ENCODE results near the gene PBX4.

Gene PBX4

DNA sequence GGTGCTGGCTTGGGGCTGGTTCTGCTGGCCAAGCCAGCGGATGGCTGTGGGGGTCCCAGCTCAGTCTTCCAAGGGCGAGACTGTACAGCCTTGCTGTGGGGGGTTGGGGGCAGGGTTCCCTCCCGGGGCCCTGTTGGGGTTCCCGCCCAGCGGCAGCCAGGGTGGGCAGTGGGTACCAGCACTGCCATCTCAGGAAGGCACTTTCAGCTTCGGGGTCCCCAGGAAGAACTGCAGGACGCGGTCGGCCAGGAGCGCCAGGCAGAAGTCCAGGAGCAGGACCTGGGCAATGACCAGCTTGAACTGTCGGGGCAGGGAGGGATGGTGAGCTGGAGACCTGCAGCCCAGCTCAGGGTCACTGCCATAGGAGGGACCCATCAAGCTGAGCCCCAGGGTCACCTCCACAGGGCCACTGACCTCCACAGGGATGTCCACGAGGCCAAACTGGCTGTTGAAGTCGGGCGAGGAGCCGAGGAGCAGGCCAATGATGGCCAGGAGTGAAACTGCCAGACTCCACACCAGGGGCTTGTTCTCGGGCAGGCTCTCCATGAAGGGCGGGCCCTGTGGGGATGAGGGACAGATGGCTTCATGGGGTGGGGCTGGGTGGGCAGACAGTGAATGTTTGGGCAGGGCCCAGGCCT is 26.9 kb upstream of the PBX4 start:
- no peak for DNase-seq (ENCODE audit: extremely low read depth, insufficient read length)
- Histone ChIP-seq H3K4me3 (replicated peaks; ENCODE audit: low read depth, low read length) (no peak overlapping the region), H3K36me3 (ENCODE audit: control insufficient read depth, insufficient read depth, low read length) (peaks cover 36% of the 10 kb centered on the region), H3K27me3 (replicated peaks; ENCODE audit: control insufficient read depth, insufficient read depth, low read length) (no peaks in the 10 kb centered on the region)
- TF ChIP-seq, protein P1, sequence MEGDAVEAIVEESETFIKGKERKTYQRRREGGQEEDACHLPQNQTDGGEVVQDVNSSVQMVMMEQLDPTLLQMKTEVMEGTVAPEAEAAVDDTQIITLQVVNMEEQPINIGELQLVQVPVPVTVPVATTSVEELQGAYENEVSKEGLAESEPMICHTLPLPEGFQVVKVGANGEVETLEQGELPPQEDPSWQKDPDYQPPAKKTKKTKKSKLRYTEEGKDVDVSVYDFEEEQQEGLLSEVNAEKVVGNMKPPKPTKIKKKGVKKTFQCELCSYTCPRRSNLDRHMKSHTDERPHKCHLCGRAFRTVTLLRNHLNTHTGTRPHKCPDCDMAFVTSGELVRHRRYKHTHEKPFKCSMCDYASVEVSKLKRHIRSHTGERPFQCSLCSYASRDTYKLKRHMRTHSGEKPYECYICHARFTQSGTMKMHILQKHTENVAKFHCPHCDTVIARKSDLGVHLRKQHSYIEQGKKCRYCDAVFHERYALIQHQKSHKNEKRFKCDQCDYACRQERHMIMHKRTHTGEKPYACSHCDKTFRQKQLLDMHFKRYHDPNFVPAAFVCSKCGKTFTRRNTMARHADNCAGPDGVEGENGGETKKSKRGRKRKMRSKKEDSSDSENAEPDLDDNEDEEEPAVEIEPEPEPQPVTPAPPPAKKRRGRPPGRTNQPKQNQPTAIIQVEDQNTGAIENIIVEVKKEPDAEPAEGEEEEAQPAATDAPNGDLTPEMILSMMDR (IDR thresholded peaks at IDR 0.05; ENCODE audit: insufficient read depth, low read length, poor library complexity, severe bottlenecking), result no peak

DNA sequence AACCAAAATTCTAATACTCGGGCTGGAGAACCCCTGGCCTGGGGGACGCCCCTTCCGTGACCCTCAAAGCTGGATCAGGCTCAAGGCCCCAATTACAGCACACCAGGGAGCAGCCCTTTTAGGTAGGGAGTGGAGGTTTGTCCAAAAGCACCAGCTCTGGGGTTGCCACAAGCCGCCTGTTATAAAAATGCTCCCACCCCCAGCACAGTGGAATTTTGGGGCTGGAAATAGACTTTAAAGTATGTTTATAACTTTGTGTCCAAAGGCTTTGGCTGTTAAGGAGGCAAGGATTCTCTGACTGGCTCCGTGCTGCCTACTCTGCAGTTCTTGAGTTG is 25.5 kb upstream of the PBX4 start:
- no peak for DNase-seq (ENCODE audit: extremely low read depth, insufficient read length)
- Histone ChIP-seq H3K4me3 (replicated peaks; ENCODE audit: low read depth, low read length) (no peak overlapping the region; the same call in 1 of the 2 replicates), H3K36me3 (ENCODE audit: control insufficient read depth, insufficient read depth, low read length) (peaks cover 35% of the 10 kb centered on the region), H3K27me3 (replicated peaks; ENCODE audit: control insufficient read depth, insufficient read depth, low read length) (no peaks in the 10 kb centered on the region)
- TF ChIP-seq, protein P1 (IDR thresholded peaks at IDR 0.05; ENCODE audit: insufficient read depth, low read length, poor library complexity, severe bottlenecking), result no peak

DNA sequence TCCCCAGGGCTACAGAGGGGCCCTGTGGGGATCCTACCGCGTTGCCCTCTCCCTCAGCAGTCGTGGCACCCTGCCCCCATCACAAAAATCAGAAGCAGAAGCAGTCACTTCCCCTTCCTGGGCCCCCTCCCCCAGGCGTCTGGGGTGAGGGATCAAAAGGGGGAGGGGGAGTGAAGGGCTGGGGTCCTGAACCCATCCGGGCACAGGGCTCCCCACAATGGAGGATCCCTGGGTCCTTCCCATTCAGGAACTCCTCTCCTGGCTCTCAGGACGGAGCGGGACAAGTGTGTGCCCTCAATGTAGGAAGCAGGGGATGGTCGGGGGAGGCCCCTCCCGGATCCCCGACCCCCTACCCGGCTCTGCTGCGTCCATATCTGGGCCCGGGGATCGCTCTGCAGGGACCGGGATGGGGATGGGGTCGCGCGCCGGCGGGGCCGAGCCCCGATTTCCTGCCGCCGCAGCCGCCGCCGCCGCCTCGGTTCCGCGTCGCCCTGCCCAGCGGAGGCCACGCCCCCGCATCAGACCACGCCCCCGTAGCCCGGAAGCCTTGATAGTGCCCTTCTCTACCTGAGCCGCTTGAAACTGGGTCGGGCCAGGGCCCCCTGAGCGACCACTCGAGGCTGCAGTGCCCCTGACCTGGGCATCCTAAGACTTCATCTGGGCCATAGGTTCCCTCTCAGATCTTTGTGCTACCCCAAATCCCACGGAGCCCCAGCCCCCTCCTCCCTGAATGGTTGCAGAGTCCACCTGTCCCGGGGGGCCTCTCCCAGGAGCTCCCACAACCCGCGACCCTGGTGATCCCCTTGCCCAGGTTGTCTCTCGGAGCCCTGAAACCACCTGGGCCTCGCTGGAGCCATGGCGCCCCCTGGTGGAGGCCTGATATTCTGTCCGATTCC is 24.9 kb upstream of the PBX4 start, which contains the start of gene GMIP:
TSS of gene GMIP (minus strand) at position 500 of the 896 bp plus-strand sequence. CDS start at position 372, 128 bp downstream.
- Histone ChIP-seq H3K36me3 (ENCODE audit: control insufficient read depth, insufficient read depth, low read length) (peaks cover 37% of the 10 kb centered on the region), H3K4me3 (replicated peaks; ENCODE audit: low read depth, low read length) (peak within 1 kb of the TSS; percentile 82), H3K27me3 (replicated peaks; ENCODE audit: control insufficient read depth, insufficient read depth, low read length) (no peaks in the 10 kb centered on the region)
- DNase-seq (ENCODE audit: extremely low read depth, insufficient read length), result peak; percentile 88
- TF ChIP-seq, protein P1 (IDR thresholded peaks at IDR 0.05; ENCODE audit: insufficient read depth, low read length, poor library complexity, severe bottlenecking), result peak; percentile 78

DNA sequence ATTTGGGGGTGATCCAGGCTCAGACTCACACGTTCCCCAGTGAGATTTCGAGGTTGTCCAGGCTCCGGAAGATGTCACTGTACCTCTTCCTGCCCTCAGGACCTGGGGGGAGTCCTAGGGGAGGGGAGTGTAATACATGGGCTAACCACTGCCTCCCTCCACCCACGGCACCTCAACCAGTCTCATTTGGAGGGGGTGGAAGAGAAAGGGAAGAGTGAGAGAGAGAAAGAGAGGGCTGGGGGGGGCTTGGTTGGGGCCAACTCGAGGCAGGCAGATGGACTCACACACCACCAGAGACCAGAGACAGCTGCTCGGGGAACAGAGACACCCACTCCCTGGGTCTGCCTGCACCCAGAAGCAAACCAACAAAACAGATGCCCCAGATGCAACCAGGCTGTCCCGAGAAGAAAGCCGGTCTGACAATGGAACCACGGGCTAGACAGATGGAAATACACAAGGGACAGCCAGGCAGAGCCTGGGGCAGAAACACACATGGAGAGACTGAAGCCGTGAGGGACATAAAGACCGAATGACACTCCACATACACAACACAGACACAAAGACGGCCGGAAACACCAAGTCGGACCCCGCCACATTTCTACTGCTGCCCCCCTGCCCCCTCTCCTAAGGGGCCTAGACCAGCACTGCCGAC is 24.1 kb upstream of the PBX4 start:
- Histone ChIP-seq H3K27me3 (replicated peaks; ENCODE audit: control insufficient read depth, insufficient read depth, low read length) (no peaks in the 10 kb centered on the region), H3K4me3 (replicated peaks; ENCODE audit: low read depth, low read length) (peak overlapping the region; percentile 82), H3K36me3 (ENCODE audit: control insufficient read depth, insufficient read depth, low read length) (peaks cover 43% of the 10 kb centered on the region)
- TF ChIP-seq, protein P1 (IDR thresholded peaks at IDR 0.05; ENCODE audit: insufficient read depth, low read length, poor library complexity, severe bottlenecking), result no peak
- no peak for DNase-seq (ENCODE audit: extremely low read depth, insufficient read length)

DNA sequence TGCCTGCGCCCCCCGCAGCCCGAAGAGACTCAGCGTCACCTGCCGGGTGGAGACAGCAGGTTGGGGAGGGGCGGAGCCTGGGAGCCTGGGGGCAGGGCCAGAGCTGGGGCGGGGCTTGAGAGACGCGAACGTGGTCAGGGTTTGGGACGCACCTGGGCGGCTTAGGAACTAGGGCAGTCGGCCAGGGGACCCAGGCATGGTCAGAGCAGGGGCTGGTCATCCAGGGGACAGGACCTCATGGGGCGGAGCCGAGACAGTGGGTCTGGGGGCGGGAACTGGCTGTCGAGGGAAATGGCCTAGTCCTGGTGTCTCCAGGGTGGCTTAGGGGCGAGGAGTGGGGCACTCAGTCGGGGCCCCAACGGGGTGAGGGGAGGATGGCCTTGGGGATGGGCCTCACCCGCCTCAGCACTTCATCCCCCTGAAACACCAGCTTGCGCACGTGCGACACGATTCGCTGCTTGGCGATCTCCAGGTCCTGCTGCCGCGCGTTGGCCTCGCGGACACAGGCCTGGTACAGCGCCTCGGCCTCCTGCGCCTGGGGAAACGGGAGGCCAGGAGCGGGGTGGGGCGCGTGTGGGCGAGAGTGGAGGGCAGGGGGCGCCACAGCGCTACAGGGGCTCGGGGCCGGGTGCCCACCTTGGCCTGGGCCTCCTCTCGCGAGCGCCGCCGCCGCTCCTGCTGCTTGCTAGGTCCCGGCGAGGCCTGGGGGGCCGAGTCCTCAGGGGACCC is 19.2 kb upstream of the PBX4 start:
- peaks cover 55% of the 10 kb centered on the region for H3K36me3 ChIP-seq (ENCODE audit: control insufficient read depth, insufficient read depth, low read length)
- DNase-seq (ENCODE audit: extremely low read depth, insufficient read length), result no peak
- no peak overlapping the region for H3K4me3 ChIP-seq (replicated peaks; ENCODE audit: low read depth, low read length)
- TF ChIP-seq, protein P1 (IDR thresholded peaks at IDR 0.05; ENCODE audit: insufficient read depth, low read length, poor library complexity, severe bottlenecking), result no peak
- no peaks in the 10 kb centered on the region for H3K27me3 ChIP-seq (replicated peaks; ENCODE audit: control insufficient read depth, insufficient read depth, low read length)
